ENCODE measurements around the gene NPPA. TPM values are rescaled to one million over a fixed set of nuclear protein-coding genes. Genes with fewer than 3 reads are reported as not detected.

NPPA gene
- total RNA-seq, 1 donor from 2014 or later, result 8.4 TPM

- TF ChIP-seq, protein P1, sequence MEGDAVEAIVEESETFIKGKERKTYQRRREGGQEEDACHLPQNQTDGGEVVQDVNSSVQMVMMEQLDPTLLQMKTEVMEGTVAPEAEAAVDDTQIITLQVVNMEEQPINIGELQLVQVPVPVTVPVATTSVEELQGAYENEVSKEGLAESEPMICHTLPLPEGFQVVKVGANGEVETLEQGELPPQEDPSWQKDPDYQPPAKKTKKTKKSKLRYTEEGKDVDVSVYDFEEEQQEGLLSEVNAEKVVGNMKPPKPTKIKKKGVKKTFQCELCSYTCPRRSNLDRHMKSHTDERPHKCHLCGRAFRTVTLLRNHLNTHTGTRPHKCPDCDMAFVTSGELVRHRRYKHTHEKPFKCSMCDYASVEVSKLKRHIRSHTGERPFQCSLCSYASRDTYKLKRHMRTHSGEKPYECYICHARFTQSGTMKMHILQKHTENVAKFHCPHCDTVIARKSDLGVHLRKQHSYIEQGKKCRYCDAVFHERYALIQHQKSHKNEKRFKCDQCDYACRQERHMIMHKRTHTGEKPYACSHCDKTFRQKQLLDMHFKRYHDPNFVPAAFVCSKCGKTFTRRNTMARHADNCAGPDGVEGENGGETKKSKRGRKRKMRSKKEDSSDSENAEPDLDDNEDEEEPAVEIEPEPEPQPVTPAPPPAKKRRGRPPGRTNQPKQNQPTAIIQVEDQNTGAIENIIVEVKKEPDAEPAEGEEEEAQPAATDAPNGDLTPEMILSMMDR (IDR thresholded peaks at IDR 0.05), result no peak
- Histone ChIP-seq H3K27me3 (peaks cover 62% of the 10 kb centered on the region), H3K4me3 (no peak overlapping the region), H3K4me1 (no peaks in the 10 kb centered on the region), H3K27ac (no peak overlapping the region), H3K36me3 (no peaks in the 10 kb centered on the region), H3K9me3 (no peaks in the 10 kb centered on the region)
- DNase-seq (no peak), ATAC-seq (no peak)
- intact Hi-C loops (cut with DNase I), result no loop called here
These were observed 10.6 kb upstream of the NPPA start for GRCh38 chr1:11858158-11858557.

DNA sequence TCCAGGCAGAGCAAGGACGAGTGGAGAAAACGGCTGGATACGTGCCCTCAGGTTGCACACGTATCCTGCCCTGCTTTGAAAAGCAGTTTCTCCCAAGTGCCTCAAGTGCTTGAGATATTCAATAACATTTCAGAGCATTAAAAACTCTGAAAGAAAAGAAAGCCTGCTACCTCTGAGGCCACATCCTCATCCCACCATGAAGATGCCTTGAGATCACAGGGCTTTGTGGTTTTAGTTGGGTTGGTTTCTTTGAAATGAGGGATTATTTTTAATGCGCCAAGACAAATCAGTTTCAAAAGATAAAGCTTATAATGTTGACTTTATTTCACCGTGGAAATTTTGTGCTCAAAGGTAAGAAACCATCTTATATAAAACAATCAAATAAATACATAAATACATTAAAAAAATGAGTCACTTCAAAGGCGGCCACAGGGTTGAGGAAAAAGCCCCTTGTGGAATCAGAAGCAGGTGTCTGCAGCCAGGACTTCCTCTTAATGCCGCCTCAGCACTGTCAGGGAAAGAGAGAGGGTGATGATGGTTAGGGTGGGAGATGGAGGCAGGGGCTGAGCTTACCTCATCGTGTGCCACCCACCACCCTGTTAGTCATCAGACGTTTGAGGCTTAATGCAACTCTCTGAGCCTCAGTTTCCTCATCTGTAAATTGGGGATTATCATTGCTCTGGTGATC, 9.7 kb upstream of the NPPA start:
- Histone ChIP-seq H3K36me3 (no peaks in the 10 kb centered on the region), H3K9me3 (no peaks in the 10 kb centered on the region), H3K27ac (no peak overlapping the region), H3K4me1 (no peaks in the 10 kb centered on the region), H3K4me3 (no peak overlapping the region), H3K27me3 (peaks cover 69% of the 10 kb centered on the region)
- DNase-seq (no peak), ATAC-seq (no peak)
- TF ChIP-seq, protein P1 (IDR thresholded peaks at IDR 0.05), result no peak
- intact Hi-C loops (cut with DNase I), result no loop called here

DNA sequence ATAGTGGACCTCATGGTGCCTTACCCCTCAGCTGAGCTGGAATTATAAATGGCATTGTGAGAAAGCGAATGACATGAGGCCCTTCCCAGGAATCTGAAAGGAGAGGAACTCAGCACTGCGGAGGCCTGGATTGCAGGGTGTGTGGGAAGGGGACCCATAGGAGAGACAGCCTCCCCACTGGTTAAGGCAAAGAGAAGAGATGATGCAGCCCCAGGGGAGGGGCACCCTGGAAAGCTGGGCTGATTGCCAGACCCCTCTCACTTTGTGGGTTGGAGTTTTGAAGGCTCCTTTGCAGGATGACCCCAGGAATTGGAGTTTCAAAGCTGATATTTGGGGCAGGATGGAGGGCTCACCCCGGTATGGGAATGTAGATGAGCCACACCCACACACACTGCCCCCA, 9.1 kb upstream of the NPPA start:
- Histone ChIP-seq H3K9me3 (no peaks in the 10 kb centered on the region), H3K27ac (no peak overlapping the region), H3K4me1 (no peaks in the 10 kb centered on the region), H3K36me3 (no peaks in the 10 kb centered on the region), H3K4me3 (no peak overlapping the region), H3K27me3 (peaks cover 69% of the 10 kb centered on the region)
- intact Hi-C loops (cut with DNase I), result no loop called here
- ATAC-seq (no peak), DNase-seq (no peak)
- TF ChIP-seq, protein P1 (IDR thresholded peaks at IDR 0.05), result no peak

DNA sequence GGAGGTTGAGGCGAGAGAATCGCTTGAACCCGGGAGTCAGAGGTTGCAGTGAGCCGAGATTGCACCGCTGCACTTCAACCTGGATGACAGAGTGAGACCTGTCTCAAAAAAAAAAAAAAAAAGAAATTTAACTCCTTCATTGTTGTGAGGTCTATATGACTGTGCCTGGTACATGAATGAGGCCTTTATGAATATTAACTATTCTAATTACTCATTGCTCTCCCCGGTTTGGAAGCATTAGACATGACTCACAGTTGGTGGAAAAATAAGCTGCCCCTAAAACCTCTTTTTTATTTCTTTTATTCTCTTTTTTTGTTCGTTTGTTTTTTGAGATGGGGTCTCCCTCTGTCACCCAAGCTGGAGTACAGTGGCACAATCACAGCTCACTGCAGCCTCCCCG, 7.8 kb upstream of the NPPA start:
- Histone ChIP-seq H3K9me3 (no peaks in the 10 kb centered on the region), H3K27me3 (peaks cover 59% of the 10 kb centered on the region), H3K4me3 (no peak overlapping the region), H3K27ac (no peak overlapping the region), H3K36me3 (no peaks in the 10 kb centered on the region), H3K4me1 (no peaks in the 10 kb centered on the region)
- DNase-seq, result no peak
- intact Hi-C loops (cut with DNase I), result no loop called here
- ATAC-seq, result no peak
- TF ChIP-seq, protein P1 (IDR thresholded peaks at IDR 0.05), result no peak

DNA sequence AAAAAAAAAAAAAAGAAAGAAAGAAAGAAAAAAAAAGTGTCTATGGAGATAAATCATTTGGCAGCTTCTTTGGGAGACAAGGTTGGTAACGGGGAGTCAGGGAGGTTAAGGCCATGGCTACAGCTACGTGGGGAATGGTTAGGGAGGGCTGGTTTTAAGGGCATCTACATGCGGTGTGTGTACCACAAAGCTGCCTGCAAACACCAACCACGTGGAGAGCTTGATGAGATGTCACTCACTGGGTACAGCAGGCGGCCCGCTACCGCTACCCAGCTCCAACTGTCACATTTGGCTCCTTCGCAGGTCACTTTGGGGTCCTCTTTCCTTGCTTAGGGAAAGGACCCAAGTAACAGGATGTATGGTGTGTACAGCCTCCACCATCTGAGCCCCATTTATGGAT, 6.9 kb upstream of the NPPA start:
- DNase-seq, result no peak
- Histone ChIP-seq H3K36me3 (no peaks in the 10 kb centered on the region), H3K9me3 (no peaks in the 10 kb centered on the region), H3K27me3 (peaks cover 50% of the 10 kb centered on the region), H3K4me3 (no peak overlapping the region), H3K27ac (no peak overlapping the region), H3K4me1 (no peaks in the 10 kb centered on the region)
- TF ChIP-seq, protein P1 (IDR thresholded peaks at IDR 0.05), result no peak
- ATAC-seq, result no peak
- intact Hi-C loops (cut with DNase I), result no loop called here

DNA sequence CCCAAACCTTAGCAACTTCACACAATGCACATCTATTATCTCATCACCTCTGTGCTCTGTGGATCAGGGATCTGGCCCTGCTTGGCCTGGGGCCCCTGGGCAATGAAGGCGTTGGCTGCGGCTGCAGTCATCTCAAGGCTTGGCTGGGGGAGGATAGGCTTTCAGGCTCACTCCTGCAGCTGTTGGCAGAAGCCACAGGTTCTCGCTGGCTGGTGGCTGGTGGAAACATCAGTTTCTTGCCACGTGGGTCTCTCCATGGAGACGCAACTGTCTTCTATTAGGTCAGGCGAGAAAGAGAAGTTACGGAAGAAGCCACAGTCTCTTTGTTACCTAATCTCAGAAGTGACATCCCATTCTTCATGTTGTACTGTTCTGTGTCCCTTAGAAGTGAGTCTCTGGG, 3.6 kb upstream of the NPPA start:
- intact Hi-C loops (cut with DNase I), result no loop called here
- H3K4me3 ChIP-seq, result no peak overlapping the region

More for the DNA sequence above, 3.6 kb upstream of the NPPA start:
- TF ChIP-seq, protein P1 (IDR thresholded peaks at IDR 0.05), result no peak
- ATAC-seq, result peak; percentile 57
- no peak for DNase-seq
- Histone ChIP-seq H3K4me1 (no peaks in the 10 kb centered on the region), H3K36me3 (no peaks in the 10 kb centered on the region), H3K27me3 (peaks cover 19% of the 10 kb centered on the region), H3K9me3 (no peaks in the 10 kb centered on the region), H3K27ac (no peak overlapping the region)

All from upper lobe of right lung (tissue), 1 donor.